ENCODE measurements around the gene SLC26A9. TPM values are rescaled to one million over a fixed set of nuclear protein-coding genes. Genes with fewer than 3 reads are reported as not detected.

Gene SLC26A9
- total and polyA plus RNA-seq, 9 of the 15 experiments (the other 6 are each of a cell fraction or from before 2014, with no cell fraction given) = 0.03 TPM; not detected in 8

DNA sequence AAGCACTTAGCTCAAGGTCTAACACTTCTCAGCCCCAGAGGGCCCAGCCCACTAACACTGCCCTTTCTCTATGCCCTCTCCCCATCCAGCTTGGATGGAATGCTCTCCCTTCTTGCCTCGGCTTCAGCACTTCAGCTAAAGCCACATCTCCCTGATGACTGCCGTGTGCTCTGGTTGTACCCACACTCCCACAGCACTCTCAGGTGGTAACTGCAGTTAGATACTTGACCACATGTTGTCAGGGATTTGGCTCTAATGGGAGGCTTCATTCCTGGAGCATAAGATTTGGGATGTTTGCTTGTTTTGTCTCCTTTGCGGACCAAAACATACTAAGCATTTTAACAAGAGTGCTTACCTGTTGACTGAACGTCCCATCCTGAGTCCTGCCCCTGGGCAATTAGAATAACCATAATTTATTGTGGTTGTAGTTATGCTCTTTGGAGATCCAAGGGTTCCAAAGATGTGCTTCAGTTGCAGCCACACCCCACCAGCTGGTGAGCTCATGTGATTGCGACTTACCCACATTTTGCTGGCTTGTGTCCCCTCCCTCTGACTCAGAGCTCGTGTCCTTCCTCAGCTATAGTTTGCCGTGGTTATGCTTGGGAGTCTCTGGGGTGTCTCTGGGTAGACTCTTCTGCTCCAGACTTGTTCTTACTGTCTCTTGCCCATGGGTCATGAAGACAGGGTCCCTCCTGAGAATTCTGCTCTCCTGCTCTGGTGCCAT, 7.7 kb upstream of the SLC26A9 start:
- peaks cover 18% of the 10 kb centered on the region for H4K20me1 ChIP-seq (replicated peaks; ENCODE audit: control insufficient read depth, insufficient read depth, low read length)
- no peaks in the 10 kb centered on the region for H3K36me3 ChIP-seq (ENCODE audit: control insufficient read depth, insufficient read depth, low read length)
- no peak overlapping the region for H3K27ac ChIP-seq (ENCODE audit: extremely low read depth, low read depth, low read length)
- no TSS peak for BruUV-seq (replicated peaks)
- no peak overlapping the region for H3K4me3 ChIP-seq
- ChIA-PET CTCF (ENCODE audit: low intra/inter-chr PET ratio) (no interaction called here), POLR2A (interaction anchor here (0.5 to 1.2 kb wide), 3 partner anchors 9 to 613 kb away, joined by 3 to 7 read pairs (median 4); no protein-coding TSS in a partner anchor)
- ATAC-seq (no peak), FAIRE-seq (peak; percentile 19), DNase-seq (ENCODE audit: extremely low read depth in 1 of 4, low spot score in 3 of 4) (no peak)
- no peaks in the 10 kb centered on the region for H3K4me1 ChIP-seq (replicated peaks in 1 of 2; ENCODE audit: control insufficient read depth in 2 of 2, insufficient read depth in 2 of 2, low read length in 2 of 2)
- no peaks in the 10 kb centered on the region for H3K79me2 ChIP-seq (ENCODE audit: control insufficient read depth, insufficient read depth, low read length)
- H3K27me3 ChIP-seq (ENCODE audit: control insufficient read depth in 2 of 2, insufficient read depth in 2 of 2, low read length in 2 of 2) = peaks cover 20 to 58% of the 10 kb centered on the region in 2 experiments
- intact Hi-C loops (cut with micrococcal nuclease) = no loop called here
- no peak overlapping the region for H2AFZ ChIP-seq (ENCODE audit: low read depth, low read length)
- TF ChIP-seq, protein P1, sequence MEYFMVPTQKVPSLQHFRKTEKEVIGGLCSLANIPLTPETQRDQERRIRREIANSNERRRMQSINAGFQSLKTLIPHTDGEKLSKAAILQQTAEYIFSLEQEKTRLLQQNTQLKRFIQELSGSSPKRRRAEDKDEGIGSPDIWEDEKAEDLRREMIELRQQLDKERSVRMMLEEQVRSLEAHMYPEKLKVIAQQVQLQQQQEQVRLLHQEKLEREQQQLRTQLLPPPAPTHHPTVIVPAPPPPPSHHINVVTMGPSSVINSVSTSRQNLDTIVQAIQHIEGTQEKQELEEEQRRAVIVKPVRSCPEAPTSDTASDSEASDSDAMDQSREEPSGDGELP (CRISPR knock-in tag; IDR thresholded peaks at IDR 0.05; ENCODE audit: borderline replicate concordance) = peak; percentile 35; the same call in 1 of the 2 replicates
- TF ChIP-seq RB1 (IDR thresholded peaks at IDR 0.05; ENCODE audit: low read depth) (no peak), BHLHE40 (IDR thresholded peaks at IDR 0.05; ENCODE audit: low read length) (peak; percentile 36; the same call in 1 of the 2 replicates), CCAR2 (IDR thresholded peaks at IDR 0.05; ENCODE audit: low read depth, low read length) (no peak), RBBP5 (IDR thresholded peaks at IDR 0.05; ENCODE audit: borderline replicate concordance, insufficient read depth, low read length, poor library complexity, severe bottlenecking) (peak; percentile 19), CREB1 (IDR thresholded peaks at IDR 0.05) (peak; percentile 22; the same call in 1 of the 2 replicates), CREB1 (CRISPR knock-in tag; IDR thresholded peaks at IDR 0.05) (no peak; the same call in 1 of the 2 replicates), CREM (IDR thresholded peaks at IDR 0.05; ENCODE audit: low read depth) (peak; percentile 60), FOSL1 (tag; conservative IDR thresholded peaks at IDR 0.05) (peak; percentile 64), PML (IDR thresholded peaks at IDR 0.05; ENCODE audit: low read length) (no peak), GATAD2B (IDR thresholded peaks at IDR 0.05; ENCODE audit: borderline replicate concordance) (no peak)
- H3K9me1 ChIP-seq (ENCODE audit: control insufficient read depth, insufficient read depth, low read length) = no peaks in the 10 kb centered on the region
- H3K9ac ChIP-seq (ENCODE audit: insufficient read depth in 1 of 2, low read depth in 2 of 2, low read length in 2 of 2) = no peak overlapping the region
- in situ Hi-C loops (cut with MboI) = no loop called here
- WGBS (ENCODE audit: insufficient coverage, low coverage, missing lambda C conversion rate) = under 1% methylated on average over 7 of the region's 7 CpGs
- H3K4me2 ChIP-seq (ENCODE audit: insufficient read depth, low read length) = no peak overlapping the region
- no peaks in the 10 kb centered on the region for H3K9me3 ChIP-seq (replicated peaks; ENCODE audit: control insufficient read depth, insufficient read depth, low read depth, low read length)
